ENCODE results near the gene EXT2.

The EXT2 gene

DNA sequence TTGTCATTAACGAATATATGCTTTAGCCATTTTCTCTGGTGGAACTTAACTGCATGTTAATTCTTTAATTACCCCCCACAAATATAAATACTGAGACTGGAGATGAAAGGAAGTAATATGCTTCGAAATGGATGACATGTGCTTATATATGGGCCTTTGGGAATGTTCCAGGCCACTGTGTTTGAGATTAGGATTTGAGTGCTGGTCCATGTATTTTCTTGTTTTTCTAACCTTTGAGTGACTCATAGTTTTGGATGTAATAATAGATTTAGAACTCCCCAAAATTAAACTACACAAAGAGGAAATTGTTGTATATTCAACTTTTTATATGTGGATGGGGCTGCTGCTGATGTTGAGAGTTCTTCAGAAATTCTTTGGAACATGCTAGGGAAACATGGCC lies 54.2 kb downstream of the EXT2 start:
- Histone ChIP-seq H3K36me3 (ENCODE audit: control insufficient read depth, insufficient read depth, low read length) (no peaks in the 10 kb centered on the region), H2AFZ (no peak overlapping the region), H3K9me3 (ENCODE audit: control insufficient read depth, low read length) (no peaks in the 10 kb centered on the region), H3K27ac (no peak overlapping the region), H3K4me1 (no peaks in the 10 kb centered on the region), H3K4me3 (ENCODE audit: low read depth, low read length) (no peak overlapping the region), H3K79me2 (no peaks in the 10 kb centered on the region), H3K27me3 (ENCODE audit: control insufficient read depth, insufficient read depth, low read length) (no peaks in the 10 kb centered on the region), H3K4me2 (ENCODE audit: low read length) (no peak overlapping the region), H3K9ac (no peak overlapping the region)
- TF ChIP-seq, protein P1, sequence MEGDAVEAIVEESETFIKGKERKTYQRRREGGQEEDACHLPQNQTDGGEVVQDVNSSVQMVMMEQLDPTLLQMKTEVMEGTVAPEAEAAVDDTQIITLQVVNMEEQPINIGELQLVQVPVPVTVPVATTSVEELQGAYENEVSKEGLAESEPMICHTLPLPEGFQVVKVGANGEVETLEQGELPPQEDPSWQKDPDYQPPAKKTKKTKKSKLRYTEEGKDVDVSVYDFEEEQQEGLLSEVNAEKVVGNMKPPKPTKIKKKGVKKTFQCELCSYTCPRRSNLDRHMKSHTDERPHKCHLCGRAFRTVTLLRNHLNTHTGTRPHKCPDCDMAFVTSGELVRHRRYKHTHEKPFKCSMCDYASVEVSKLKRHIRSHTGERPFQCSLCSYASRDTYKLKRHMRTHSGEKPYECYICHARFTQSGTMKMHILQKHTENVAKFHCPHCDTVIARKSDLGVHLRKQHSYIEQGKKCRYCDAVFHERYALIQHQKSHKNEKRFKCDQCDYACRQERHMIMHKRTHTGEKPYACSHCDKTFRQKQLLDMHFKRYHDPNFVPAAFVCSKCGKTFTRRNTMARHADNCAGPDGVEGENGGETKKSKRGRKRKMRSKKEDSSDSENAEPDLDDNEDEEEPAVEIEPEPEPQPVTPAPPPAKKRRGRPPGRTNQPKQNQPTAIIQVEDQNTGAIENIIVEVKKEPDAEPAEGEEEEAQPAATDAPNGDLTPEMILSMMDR (IDR thresholded peaks at IDR 0.05) = no peak

DNA sequence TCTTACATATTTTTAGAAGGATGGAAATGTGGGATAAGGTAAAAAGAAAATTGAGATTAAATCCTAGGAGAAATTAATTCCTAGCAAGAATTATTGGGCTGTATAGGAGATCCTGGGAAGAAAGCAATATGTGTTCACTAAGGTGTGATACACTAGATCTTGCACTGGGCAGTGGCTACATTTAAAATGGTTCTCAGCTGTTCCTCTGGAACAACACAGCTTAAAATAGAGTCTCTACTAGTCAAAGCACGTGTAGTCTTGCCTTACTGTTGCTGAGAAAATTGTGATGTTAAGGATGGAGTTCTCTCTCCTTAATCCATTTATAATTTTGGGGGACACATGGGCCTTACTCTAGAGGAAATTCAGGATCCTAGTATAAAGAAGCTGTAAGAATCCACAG lies 54.9 kb downstream of the EXT2 start:
- H3K27me3 ChIP-seq (ENCODE audit: control insufficient read depth, insufficient read depth, low read length) = no peaks in the 10 kb centered on the region
- no peaks in the 10 kb centered on the region for H3K9me3 ChIP-seq (ENCODE audit: control insufficient read depth, low read length)
- H3K4me2 ChIP-seq (ENCODE audit: low read length) = no peak overlapping the region
- no peaks in the 10 kb centered on the region for H3K36me3 ChIP-seq (ENCODE audit: control insufficient read depth, insufficient read depth, low read length)
- H3K9ac ChIP-seq = no peak overlapping the region
- TF ChIP-seq, protein P1 (IDR thresholded peaks at IDR 0.05) = no peak
- no peak overlapping the region for H3K4me3 ChIP-seq (ENCODE audit: low read depth, low read length)
- H2AFZ ChIP-seq = no peak overlapping the region
- H3K27ac ChIP-seq = no peak overlapping the region
- H3K4me1 ChIP-seq = no peaks in the 10 kb centered on the region
- H3K79me2 ChIP-seq = no peaks in the 10 kb centered on the region

DNA sequence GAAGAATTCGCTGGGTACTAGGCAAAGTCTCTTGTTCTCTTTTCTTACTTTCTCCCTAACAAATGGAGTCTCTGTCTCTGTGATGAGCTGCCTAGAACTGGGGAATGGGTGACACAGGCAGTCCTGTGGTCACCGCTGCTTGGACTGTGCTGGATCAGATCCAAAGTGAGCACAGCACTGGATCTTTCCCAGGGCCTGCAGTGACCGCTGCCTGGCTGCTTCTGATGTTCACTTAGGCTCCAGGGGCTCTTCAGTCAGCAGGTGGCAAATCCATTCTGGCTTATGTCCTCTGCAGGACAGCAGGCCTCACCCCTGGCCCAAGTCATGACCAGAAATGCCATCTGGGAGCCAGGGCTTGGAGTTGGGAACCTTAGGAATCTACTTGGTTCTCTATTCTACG lies 61.5 kb downstream of the EXT2 start:
- no peaks in the 10 kb centered on the region for H3K27me3 ChIP-seq (ENCODE audit: control insufficient read depth, insufficient read depth, low read length)
- no peaks in the 10 kb centered on the region for H3K9me3 ChIP-seq (ENCODE audit: control insufficient read depth, low read length)
- no peaks in the 10 kb centered on the region for H3K4me1 ChIP-seq
- H3K27ac ChIP-seq = no peak overlapping the region
- no peak overlapping the region for H3K4me2 ChIP-seq (ENCODE audit: low read length)
- peaks cover 2% of the 10 kb centered on the region for H3K79me2 ChIP-seq
- TF ChIP-seq, protein P1 (IDR thresholded peaks at IDR 0.05) = no peak
- no peak overlapping the region for H3K4me3 ChIP-seq (ENCODE audit: low read depth, low read length)
- H3K36me3 ChIP-seq (ENCODE audit: control insufficient read depth, insufficient read depth, low read length) = no peaks in the 10 kb centered on the region
- no peak overlapping the region for H3K9ac ChIP-seq
- H2AFZ ChIP-seq = no peak overlapping the region

DNA sequence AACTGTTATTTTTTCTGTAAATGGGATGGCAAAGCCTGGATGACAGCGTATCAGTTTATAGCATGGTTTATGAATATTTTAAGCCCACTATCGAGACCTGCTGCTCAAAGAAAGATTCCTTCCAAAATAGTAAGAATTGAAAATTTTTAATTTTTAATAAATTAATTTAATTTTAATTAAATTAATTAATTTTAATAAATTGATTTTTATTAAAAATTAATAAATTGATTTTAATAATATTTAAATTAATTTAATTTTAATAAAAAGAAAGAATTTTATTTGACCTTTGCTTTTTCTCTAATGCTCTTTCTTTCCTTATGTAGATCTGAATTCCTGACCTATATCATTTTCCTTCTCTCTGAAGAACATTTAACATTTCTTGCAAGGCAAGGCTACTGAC lies 62.9 kb downstream of the EXT2 start:
- Histone ChIP-seq H3K79me2 (peaks cover 2% of the 10 kb centered on the region), H3K9ac (no peak overlapping the region), H3K4me2 (ENCODE audit: low read length) (no peak overlapping the region), H3K27ac (no peak overlapping the region), H2AFZ (no peak overlapping the region), H3K4me3 (ENCODE audit: low read depth, low read length) (no peak overlapping the region), H3K4me1 (no peaks in the 10 kb centered on the region), H3K36me3 (ENCODE audit: control insufficient read depth, insufficient read depth, low read length) (no peaks in the 10 kb centered on the region), H3K9me3 (ENCODE audit: control insufficient read depth, low read length) (no peaks in the 10 kb centered on the region), H3K27me3 (ENCODE audit: control insufficient read depth, insufficient read depth, low read length) (no peaks in the 10 kb centered on the region)
- TF ChIP-seq, protein P1 (IDR thresholded peaks at IDR 0.05) = no peak

DNA sequence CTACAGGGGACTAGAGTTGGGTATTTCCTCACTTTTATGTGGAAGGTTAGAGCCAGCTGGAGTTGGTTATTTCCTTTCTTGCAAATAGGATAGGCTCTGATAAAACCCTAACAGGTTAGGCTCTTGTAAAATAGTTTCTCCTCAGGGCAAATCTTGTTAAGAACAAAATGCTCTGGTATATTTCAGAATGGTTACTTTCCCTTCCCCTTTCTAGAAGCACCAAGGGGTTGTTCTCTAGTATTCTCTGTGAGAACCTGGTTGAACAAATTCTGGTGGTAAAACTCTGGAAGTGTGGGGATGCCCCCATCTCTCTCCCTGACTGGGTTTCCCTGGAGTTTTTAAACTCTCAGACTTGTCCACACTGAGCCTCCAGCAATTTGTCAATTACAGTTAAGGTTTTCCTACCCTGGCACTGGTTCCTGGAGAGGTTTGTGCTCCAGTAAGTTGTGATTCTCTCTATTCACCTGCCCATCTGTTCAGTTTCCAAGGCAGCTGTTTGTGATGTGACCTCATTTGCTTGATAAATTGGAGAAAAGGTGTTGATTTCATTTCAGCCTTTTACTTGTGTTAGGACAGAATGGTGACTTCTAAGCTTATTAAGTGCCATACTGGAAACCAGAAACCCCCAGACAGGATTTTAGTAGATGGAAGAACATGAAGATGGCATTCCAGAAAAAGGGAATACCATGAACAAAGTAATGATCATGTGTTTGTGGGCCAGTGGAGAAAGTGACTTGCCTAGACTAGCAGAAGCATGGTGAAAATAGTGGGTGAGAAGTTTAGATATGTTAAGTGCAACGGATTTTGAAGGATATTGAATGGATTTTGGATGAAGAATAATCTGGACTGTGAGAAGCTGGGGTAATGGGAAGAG lies 64.6 kb downstream of the EXT2 start:
- TF ChIP-seq, protein P1 (IDR thresholded peaks at IDR 0.05) = no peak
- Histone ChIP-seq H3K9ac (no peak overlapping the region), H3K79me2 (peaks cover 2% of the 10 kb centered on the region), H3K4me1 (no peaks in the 10 kb centered on the region), H3K4me2 (ENCODE audit: low read length) (no peak overlapping the region), H3K27me3 (ENCODE audit: control insufficient read depth, insufficient read depth, low read length) (no peaks in the 10 kb centered on the region), H3K9me3 (ENCODE audit: control insufficient read depth, low read length) (no peaks in the 10 kb centered on the region), H3K27ac (no peak overlapping the region), H3K4me3 (ENCODE audit: low read depth, low read length) (no peak overlapping the region), H2AFZ (no peak overlapping the region), H3K36me3 (ENCODE audit: control insufficient read depth, insufficient read depth, low read length) (no peaks in the 10 kb centered on the region)
